Measurements from ENCODE around the gene TCFL5.

DNA sequence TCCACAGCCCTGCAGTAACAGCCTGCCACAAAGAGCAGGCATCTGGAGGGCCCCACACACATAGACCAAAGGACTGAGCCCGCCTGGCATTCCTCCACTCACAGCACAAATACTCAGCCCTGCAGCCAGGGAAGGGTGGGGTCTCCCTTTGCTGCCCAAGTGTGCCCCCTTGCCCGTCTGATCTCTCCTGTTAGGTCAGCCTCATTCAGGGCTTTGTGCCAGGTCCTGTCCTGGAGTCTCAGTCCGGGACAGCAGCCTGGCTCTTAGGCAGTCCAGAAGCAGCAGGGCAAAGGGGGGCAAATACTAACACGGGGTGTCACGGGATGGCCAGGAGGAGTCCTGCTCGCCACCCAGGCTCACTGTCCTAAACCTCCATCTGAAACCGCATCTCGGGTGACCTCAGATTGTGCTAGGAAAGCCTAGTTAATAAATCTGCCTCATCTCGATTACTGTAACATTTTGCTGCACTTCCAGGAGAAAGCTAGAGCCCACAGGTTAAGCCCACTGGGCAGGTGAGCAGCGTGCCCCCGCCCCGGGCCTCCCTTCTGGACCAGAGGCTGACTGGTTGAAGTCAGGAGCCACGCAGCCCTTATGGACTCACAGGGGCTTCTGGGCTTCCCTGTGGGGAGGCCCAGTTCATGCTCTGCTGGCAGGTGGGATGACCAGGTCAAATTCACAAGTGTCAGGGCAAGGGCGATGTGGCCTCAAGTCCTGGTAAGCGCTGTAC lies 60.2 kb downstream of the TCFL5 start:
- TF ChIP-seq GATA1 (IDR thresholded peaks at IDR 0.05; ENCODE audit: low read depth, low read length) (no peak), POLR2A (IDR thresholded peaks at IDR 0.05; ENCODE audit: low read length) (no peak)

Measured in erythroblast (primary cell).